Stimulated activated naive B cell treated with anti-CD40 and anti-IgM and Interleukin-4, amounts not matched to agents 10 μg/mL and 1 μg/mL and 100 μg/mL, for 72 hours (primary cell): ENCODE results near the gene TGM4.

ENCODE experiments used
- ATAC-seq, 2 donors: fragments of 150-1000 bp; cut with Tn5 transposase; replicated peaks; 2 replicates each; pipeline ENCODE4 v1.10.0; 2021; ENCODE audit warnings: moderate library complexity in 1 of 2
- DNase-seq: peaks from one replicate; pipeline ENCODE4 v3.0.0; 2021
- H3K27ac Mint-ChIP-seq: one replicate; pipeline ENCODE4 v1.8.0; 2022; ENCODE audit warnings: mild to moderate bottlenecking, mixed read lengths
- H3K27me3 Mint-ChIP-seq, 2 donors: one replicate each; pipeline ENCODE4 v1.8.0; 2022; ENCODE audit warnings: mixed read lengths in 2 of 2
- H3K36me3 Mint-ChIP-seq, 2 donors: one replicate each; pipeline ENCODE4 v1.8.0; 2022; ENCODE audit warnings: mixed read lengths in 2 of 2, mild to moderate bottlenecking in 1 of 2
- H3K4me1 Mint-ChIP-seq, 2 donors: one replicate each; pipeline ENCODE4 v1.8.0; 2022; ENCODE audit warnings: mixed read lengths in 2 of 2, mild to moderate bottlenecking in 1 of 2
- H3K4me3 Mint-ChIP-seq, 2 donors: one replicate each; pipeline ENCODE4 v1.8.0; 2022; ENCODE audit warnings: mild to moderate bottlenecking in 2 of 2, mixed read lengths in 2 of 2, moderate library complexity in 1 of 2
- H3K9me3 Mint-ChIP-seq, 2 donors: one replicate each; pipeline ENCODE4 v1.8.0; 2022; ENCODE audit warnings: mixed read lengths in 2 of 2, mild to moderate bottlenecking in 1 of 2

The TGM4 gene

GRCh38 chr3:44914936-44915335 is 40.5 kb downstream of the TGM4 start:
- H3K4me1 Mint-ChIP-seq, result peaks cover 0 to 2% of the 10 kb centered on the region in 2 donors
- H3K4me3 Mint-ChIP-seq, result no peak overlapping the region
- H3K36me3 Mint-ChIP-seq, result peaks cover 14 to 29% of the 10 kb centered on the region in 2 donors
- H3K27me3 Mint-ChIP-seq, result peaks cover 9 to 10% of the 10 kb centered on the region in 2 donors
- ATAC-seq (no peak), DNase-seq (no peak)
- H3K27ac Mint-ChIP-seq, result no peak overlapping the region
- no peaks in the 10 kb centered on the region for H3K9me3 Mint-ChIP-seq

DNA sequence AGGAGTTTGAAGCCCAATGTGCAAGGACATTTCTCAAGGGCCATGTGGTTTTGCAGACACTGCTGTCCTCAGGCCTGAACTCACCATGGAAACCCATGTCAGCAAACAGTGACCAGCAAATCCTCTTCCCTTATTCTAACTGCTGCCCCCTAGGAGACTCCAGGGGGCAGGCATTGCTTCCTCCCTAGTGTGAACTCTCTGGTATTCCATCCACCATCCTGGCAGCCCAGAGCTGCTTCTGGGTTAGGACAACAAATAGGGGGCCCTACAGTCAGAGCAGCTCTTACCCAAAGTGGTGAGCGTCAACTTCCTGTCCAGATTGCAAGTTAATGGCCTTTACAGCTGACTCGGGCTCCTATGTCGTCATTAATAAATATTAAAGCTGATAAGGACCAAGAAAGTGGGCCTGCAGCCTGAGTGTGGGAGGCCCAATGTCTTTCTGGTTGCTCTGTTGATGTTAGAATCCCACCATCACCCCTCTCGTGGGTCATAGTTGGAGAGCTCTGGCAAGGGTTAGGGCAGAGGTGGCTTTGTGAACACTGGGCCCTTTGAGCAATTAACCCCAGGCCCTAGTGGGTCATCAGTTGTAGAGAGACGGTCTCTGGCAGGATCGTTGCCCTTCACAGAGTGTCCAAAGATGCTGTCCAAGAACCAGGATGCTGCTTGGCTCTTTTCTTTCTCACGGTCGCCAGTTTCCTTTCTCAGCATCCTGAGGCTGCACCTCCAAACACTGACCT is 41.5 kb downstream of the TGM4 start:
- H3K27me3 Mint-ChIP-seq, result peaks cover 0 to 7% of the 10 kb centered on the region in 2 donors
- no peak overlapping the region for H3K4me3 Mint-ChIP-seq
- peaks cover 14 to 37% of the 10 kb centered on the region in 2 donors for H3K36me3 Mint-ChIP-seq
- H3K4me1 Mint-ChIP-seq, result peaks cover 0 to 2% of the 10 kb centered on the region in 2 donors
- no peak overlapping the region for H3K27ac Mint-ChIP-seq
- H3K9me3 Mint-ChIP-seq, result no peaks in the 10 kb centered on the region
- ATAC-seq, result no peak
- no peak for DNase-seq

- no peaks in the 10 kb centered on the region for H3K9me3 Mint-ChIP-seq
- ATAC-seq, result no peak
- no peak overlapping the region for H3K27ac Mint-ChIP-seq
- H3K4me1 Mint-ChIP-seq, result peaks cover 0 to 2% of the 10 kb centered on the region in 2 donors
- DNase-seq, result no peak
- H3K36me3 Mint-ChIP-seq, result peaks cover 21 to 46% of the 10 kb centered on the region in 2 donors
- H3K4me3 Mint-ChIP-seq, result no peak overlapping the region
- H3K27me3 Mint-ChIP-seq, result no peaks in the 10 kb centered on the region
Measured at GRCh38 chr3:44918087-44918486, 43.7 kb downstream of the TGM4 start.

GRCh38 chr3:44918581-44918980 is 44.2 kb downstream of the TGM4 start:
- Mint-ChIP-seq H3K9me3 (no peaks in the 10 kb centered on the region), H3K36me3 (peaks cover 24 to 48% of the 10 kb centered on the region in 2 donors), H3K27ac (no peak overlapping the region), H3K27me3 (no peaks in the 10 kb centered on the region), H3K4me1 (peaks cover 0 to 2% of the 10 kb centered on the region in 2 donors), H3K4me3 (no peak overlapping the region)
- ATAC-seq (no peak), DNase-seq (no peak)

- H3K4me3 Mint-ChIP-seq, result no peak overlapping the region
- no peak for ATAC-seq
- no peaks in the 10 kb centered on the region for H3K27me3 Mint-ChIP-seq
- DNase-seq, result no peak
- H3K9me3 Mint-ChIP-seq, result no peaks in the 10 kb centered on the region
- peaks cover 30 to 58% of the 10 kb centered on the region in 2 donors for H3K36me3 Mint-ChIP-seq
- no peak overlapping the region for H3K27ac Mint-ChIP-seq
- H3K4me1 Mint-ChIP-seq, result no peaks in the 10 kb centered on the region
Measured at GRCh38 chr3:44920081-44920480, 45.7 kb downstream of the TGM4 start.

DNA sequence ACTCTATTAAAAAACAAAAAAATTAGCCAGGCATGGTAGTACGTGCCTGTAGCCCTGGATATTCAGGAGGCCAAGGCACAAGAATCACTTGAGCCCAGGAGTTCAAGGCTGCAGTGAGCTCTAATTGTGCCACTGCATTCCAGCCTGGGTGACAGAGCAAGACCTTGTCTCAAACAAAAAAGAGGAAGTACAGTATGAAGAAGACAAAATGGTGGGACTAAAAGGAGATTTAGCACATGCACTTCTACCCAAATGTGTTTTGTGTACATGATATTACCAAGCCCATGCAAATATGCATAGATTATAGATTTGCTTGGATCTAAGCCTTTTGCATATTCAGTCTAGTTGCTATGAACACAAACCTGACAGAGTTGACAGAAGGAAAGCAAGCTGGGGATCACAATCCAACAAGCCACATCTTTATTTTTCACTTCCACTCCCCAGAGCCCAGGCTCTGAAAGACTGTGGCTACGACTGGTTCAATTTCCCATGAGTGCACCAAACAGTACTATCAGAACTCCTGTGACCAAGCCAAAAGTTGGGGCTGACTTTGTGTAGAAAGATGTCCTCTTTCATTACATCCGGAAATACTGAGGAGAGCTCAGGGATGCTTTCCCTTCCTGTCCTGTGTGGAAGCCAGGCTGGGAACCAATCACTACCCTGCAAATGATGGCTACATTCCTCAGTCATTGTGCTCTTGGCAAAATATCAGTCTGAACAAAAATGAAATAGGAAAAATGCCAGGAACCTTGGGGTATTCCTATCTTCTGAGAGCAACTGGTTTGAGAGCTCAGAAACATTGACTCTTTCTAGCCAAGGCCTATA is 49.4 kb downstream of the TGM4 start:
- DNase-seq, result no peak
- H3K4me1 Mint-ChIP-seq, result no peaks in the 10 kb centered on the region
- peaks cover 46 to 67% of the 10 kb centered on the region in 2 donors for H3K36me3 Mint-ChIP-seq
- no peak overlapping the region for H3K4me3 Mint-ChIP-seq
- no peaks in the 10 kb centered on the region for H3K27me3 Mint-ChIP-seq
- H3K9me3 Mint-ChIP-seq, result no peaks in the 10 kb centered on the region
- ATAC-seq, result no peak
- no peak overlapping the region for H3K27ac Mint-ChIP-seq

DNA sequence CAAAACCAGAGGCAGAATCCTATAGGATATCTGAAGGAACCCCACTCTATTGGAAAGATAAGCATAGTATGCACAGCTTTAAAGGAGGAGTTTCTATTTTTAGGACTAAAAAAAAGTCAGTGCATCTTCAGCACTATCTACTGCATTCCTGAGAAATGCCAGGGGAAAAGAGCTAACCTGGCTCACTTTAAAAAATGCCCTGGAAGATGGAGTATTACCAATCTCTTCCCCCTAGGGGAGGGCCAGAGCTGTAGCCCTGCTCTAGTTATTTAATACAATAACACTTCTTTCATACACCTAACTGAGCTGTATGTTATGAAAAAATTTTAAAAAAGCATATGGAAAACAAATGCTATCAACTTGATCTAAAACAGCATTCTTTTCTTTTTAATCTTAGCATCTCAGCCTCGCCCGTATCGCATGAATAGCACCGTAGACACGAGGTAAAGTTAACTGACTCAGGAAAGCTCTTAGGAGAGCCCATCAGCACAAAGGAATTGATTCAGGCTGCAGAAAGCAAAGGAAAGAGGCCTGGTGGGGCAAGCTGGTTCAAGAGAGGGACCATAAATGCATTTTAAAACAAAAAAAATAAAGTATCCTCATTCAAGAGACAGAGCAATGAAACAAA is 50.2 kb downstream of the TGM4 start:
- Mint-ChIP-seq H3K27ac (no peak overlapping the region), H3K4me3 (no peak overlapping the region), H3K36me3 (peaks cover 53 to 69% of the 10 kb centered on the region in 2 donors), H3K27me3 (no peaks in the 10 kb centered on the region), H3K4me1 (no peaks in the 10 kb centered on the region), H3K9me3 (no peaks in the 10 kb centered on the region)
- no peak for ATAC-seq
- DNase-seq, result no peak

GRCh38 chr3:44926172-44926571 is 51.8 kb downstream of the TGM4 start:
- Mint-ChIP-seq H3K9me3 (no peaks in the 10 kb centered on the region), H3K4me3 (no peak overlapping the region), H3K4me1 (no peaks in the 10 kb centered on the region), H3K27ac (no peak overlapping the region), H3K36me3 (peaks cover 58 to 64% of the 10 kb centered on the region in 2 donors), H3K27me3 (no peaks in the 10 kb centered on the region)
- DNase-seq (no peak), ATAC-seq (no peak)

- peaks cover 58 to 63% of the 10 kb centered on the region in 2 donors for H3K36me3 Mint-ChIP-seq
- H3K4me3 Mint-ChIP-seq, result no peak overlapping the region
- no peak for ATAC-seq
- H3K27me3 Mint-ChIP-seq, result no peaks in the 10 kb centered on the region
- H3K27ac Mint-ChIP-seq, result no peak overlapping the region
- DNase-seq, result no peak
- no peaks in the 10 kb centered on the region for H3K4me1 Mint-ChIP-seq
- no peaks in the 10 kb centered on the region for H3K9me3 Mint-ChIP-seq
Measured at GRCh38 chr3:44926921-44927320, 52.5 kb downstream of the TGM4 start.

DNA sequence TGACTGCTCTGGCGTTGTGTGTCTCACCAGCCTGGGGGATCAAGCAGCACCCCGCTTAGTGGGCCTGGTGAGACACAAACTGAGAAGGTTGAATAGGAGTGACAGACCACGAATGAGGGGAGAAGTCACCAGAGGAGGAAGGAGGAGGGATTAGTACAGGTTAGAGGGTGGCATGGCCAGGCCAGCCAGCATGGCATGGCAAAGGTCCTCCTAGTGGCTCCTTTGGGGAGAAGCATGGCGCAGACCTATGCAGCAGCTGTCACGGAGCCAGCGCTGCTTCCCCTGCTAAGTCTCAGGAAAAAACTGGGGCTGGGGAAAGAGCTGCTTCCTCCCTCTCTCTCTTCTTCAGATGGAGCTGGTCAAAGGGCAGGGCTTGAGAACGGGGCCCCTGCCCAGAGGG is 53.0 kb downstream of the TGM4 start:
- Mint-ChIP-seq H3K4me3 (no peak overlapping the region), H3K36me3 (peaks cover 54 to 59% of the 10 kb centered on the region in 2 donors), H3K27me3 (no peaks in the 10 kb centered on the region), H3K9me3 (no peaks in the 10 kb centered on the region), H3K27ac (no peak overlapping the region), H3K4me1 (no peaks in the 10 kb centered on the region)
- DNase-seq (no peak), ATAC-seq (no peak)

DNA sequence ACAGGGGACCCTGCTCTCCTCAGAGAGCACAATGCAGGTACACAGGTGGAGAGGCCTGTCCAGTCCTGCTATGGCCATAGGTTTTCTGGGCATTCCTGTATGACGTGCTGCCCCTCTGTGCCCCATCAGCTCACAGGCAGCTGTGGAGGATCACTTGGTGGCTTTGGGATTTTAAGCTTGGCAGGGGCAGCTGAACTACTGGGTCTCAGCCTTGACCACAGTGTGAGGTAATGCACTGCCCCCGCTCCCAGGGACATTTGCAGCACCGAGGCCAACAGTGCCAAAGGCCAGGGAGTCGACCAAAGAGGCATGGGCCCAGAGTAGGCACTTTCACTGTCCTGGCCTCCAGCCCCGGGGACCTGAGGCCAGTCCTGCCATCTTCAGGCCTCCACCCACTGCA is 55.4 kb downstream of the TGM4 start:
- Mint-ChIP-seq H3K4me1 (no peaks in the 10 kb centered on the region), H3K9me3 (no peaks in the 10 kb centered on the region), H3K4me3 (no peak overlapping the region), H3K36me3 (peaks cover 48 to 57% of the 10 kb centered on the region in 2 donors), H3K27me3 (no peaks in the 10 kb centered on the region), H3K27ac (no peak overlapping the region)
- DNase-seq, result no peak
- no peak for ATAC-seq

- DNase-seq (no peak), ATAC-seq (no peak)
- no peaks in the 10 kb centered on the region for H3K9me3 Mint-ChIP-seq
- no peaks in the 10 kb centered on the region for H3K4me1 Mint-ChIP-seq
- no peaks in the 10 kb centered on the region for H3K27me3 Mint-ChIP-seq
- no peak overlapping the region for H3K4me3 Mint-ChIP-seq
- H3K36me3 Mint-ChIP-seq, result peaks cover 43 to 54% of the 10 kb centered on the region in 2 donors
- no peak overlapping the region for H3K27ac Mint-ChIP-seq
Measured at GRCh38 chr3:44930911-44931310, 56.5 kb downstream of the TGM4 start.

DNA sequence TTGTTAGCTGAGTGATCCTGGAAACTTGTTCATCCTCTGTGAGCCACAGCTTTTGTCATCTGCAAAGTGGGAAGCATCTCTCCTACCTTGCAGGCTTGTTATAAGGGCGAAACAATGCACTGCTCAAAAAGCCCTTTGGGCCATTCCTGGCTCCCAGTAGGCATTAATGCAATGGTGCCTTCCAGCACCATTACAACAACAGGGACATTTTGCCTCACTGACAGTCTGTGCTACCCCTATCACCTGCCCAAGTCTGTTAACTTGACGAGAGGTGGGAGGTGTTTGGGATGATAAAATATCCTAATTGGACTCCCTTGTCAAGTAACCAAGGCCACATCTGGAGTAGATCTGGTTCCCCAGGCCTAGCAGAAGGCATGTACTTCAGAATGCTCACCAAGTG is 57.4 kb downstream of the TGM4 start:
- Mint-ChIP-seq H3K27ac (no peak overlapping the region), H3K36me3 (peaks cover 38 to 53% of the 10 kb centered on the region in 2 donors), H3K27me3 (no peaks in the 10 kb centered on the region), H3K4me3 (no peak overlapping the region), H3K9me3 (no peaks in the 10 kb centered on the region), H3K4me1 (no peaks in the 10 kb centered on the region)
- ATAC-seq (no peak), DNase-seq (no peak)

- Mint-ChIP-seq H3K27ac (no peak overlapping the region), H3K36me3 (peaks cover 36 to 48% of the 10 kb centered on the region in 2 donors), H3K4me1 (no peaks in the 10 kb centered on the region), H3K27me3 (no peaks in the 10 kb centered on the region), H3K4me3 (no peak overlapping the region), H3K9me3 (no peaks in the 10 kb centered on the region)
- DNase-seq (no peak), ATAC-seq (no peak)
Measured at GRCh38 chr3:44932271-44932670, 57.9 kb downstream of the TGM4 start.
